Ovary (tissue), 3 donors: ENCODE results near the gene SLC26A1.

Experiments used
- CTCF ChIP-seq, 3 donors: fragments of 450-650 bp in 2 of 3; fragments of 200-600 bp in 1 of 3; IDR thresholded peaks; one replicate each; pipeline versions ENCODE4 v1.5.1 to v1.8.0; 2016 to 2022; ENCODE audit warnings: antibody characterized with exemption in 3 of 3, mild to moderate bottlenecking in 1 of 3
- EP300 ChIP-seq: sonication (generic); formaldehyde crosslinking; IDR thresholded peaks from one replicate; pipeline ENCODE4 v1.6.1; 2017; ENCODE audit warnings: antibody characterized with exemption
- POLR2A ChIP-seq: fragments of 450-650 bp; IDR thresholded peaks from one replicate; pipeline ENCODE4 v1.6.1; 2017; ENCODE audit warnings: antibody characterized with exemption, mild to moderate bottlenecking, moderate library complexity
- donor health status: DM: no; HTN: no; CAD: no.

- no peak for TF ChIP-seq CTCF (IDR thresholded peaks at IDR 0.05)
- TF ChIP-seq POLR2A: no peak
- no peak for TF ChIP-seq EP300
Measured at GRCh38 chr4:1036976-1037810, 44.0 kb upstream of the SLC26A1 start.
